HepG2 (cell line): ENCODE measurements around the gene EPB41L1. TPM values are rescaled to one million over a fixed set of nuclear protein-coding genes. Genes with fewer than 3 reads are reported as not detected.

ENCODE experiments used
- ATAC-seq: fragments of 200-7000 bp; cut with Tn5 transposase; 3 replicates; pipeline ENCODE4 v1.9.1; 2020; ENCODE audit warnings: mild to moderate bottlenecking, moderate library complexity
- BruUV-seq: library from RNA; stranded (reverse); fragments of 400-500 nt; replicated peaks from 2 replicates; lab custom pipeline; 2021; lab: Mats Ljungman, UMichigan
- CTCF ChIA-PET: fragments of 300-600 bp; formaldehyde crosslinking; extraction: SDS; loops from one replicate; lab custom pipeline; 2021; ENCODE audit warnings: low total read pairs, inconsistent platforms, low intra/inter-chr PET ratio; lab: Yijun Ruan, JAX
- POLR2A ChIA-PET: fragments of 350-600 bp; sonication (Branson Sonifier 250); formaldehyde crosslinking; loops from one replicate; lab custom pipeline; 2020; ENCODE audit warnings: antibody characterized with exemption, inconsistent platforms; lab: Yijun Ruan, JAX
- DNase-seq: peaks from one replicate; pipeline ENCODE4 v3.0.0-alpha.2; 2015; ENCODE audit warnings: low spot score
- FAIRE-seq: peaks from 3 replicates; lab custom pipeline; 2011; peaks lifted over from hg19 to GRCh38; lab: Jason Lieb, UNC
- H2AFZ ChIP-seq: one replicate; pipeline ENCODE4 v1.6.1; 2011; ENCODE audit warnings: low read length, inconsistent platforms
- H3K27ac ChIP-seq: fragments of 300-600 bp; 3 replicates; pipeline ENCODE4 v1.8.0; 2011; ENCODE audit warnings: mixed run types, mild to moderate bottlenecking, mixed read lengths, low read length, inconsistent platforms; ENCODE audit not compliant: insufficient read depth; ENCODE audit errors: extremely low read length
- H3K27me3 ChIP-seq, 2 experiments: fragments of 200-600 bp in 1 of 2; 2 replicates in 1 of 2; 3 replicates in 1 of 2; pipeline versions ENCODE4 v1.6.0 to v1.8.0; 2011; ENCODE audit warnings: low read length in 2 of 2, mild to moderate bottlenecking in 2 of 2, moderate library complexity in 2 of 2, inconsistent platforms in 1 of 2; ENCODE audit not compliant: insufficient read depth in 2 of 2, control insufficient read depth in 1 of 2
- H3K36me3 ChIP-seq, 2 experiments: fragments of 200-600 bp in 1 of 2; replicated peaks in 1 of 2; 2 replicates in 1 of 2; 3 replicates in 1 of 2; pipeline versions ENCODE4 v1.5.1 to v1.8.0; 2011; ENCODE audit warnings: low read length in 2 of 2, inconsistent platforms in 1 of 2; ENCODE audit not compliant: insufficient read depth in 2 of 2, control insufficient read depth in 1 of 2
- H3K4me1 ChIP-seq: 2 replicates; pipeline ENCODE4 v1.5.1; 2012; ENCODE audit warnings: low read length, inconsistent platforms; ENCODE audit not compliant: insufficient read depth
- H3K4me2 ChIP-seq: 2 replicates; pipeline ENCODE4 v1.6.0; 2011; ENCODE audit warnings: low read depth, low read length, inconsistent platforms
- H3K4me3 ChIP-seq, 3 experiments: fragments of 200-600 bp in 1 of 3; sonication (generic), shearing (Covaris generic) in 1 of 3; replicated peaks in 1 of 3; 2 replicates each; pipeline ENCODE4 v1.5.1; 2011 to 2016; ENCODE audit warnings: low read length in 3 of 3, inconsistent platforms in 2 of 3, low read depth in 2 of 3, mild to moderate bottlenecking in 2 of 3, control low read depth in 1 of 3, mixed read lengths in 1 of 3; ENCODE audit not compliant: insufficient read depth in 1 of 3
- H3K79me2 ChIP-seq: one replicate; pipeline ENCODE4 v1.6.1; 2011; ENCODE audit warnings: low read length, inconsistent platforms; ENCODE audit not compliant: insufficient read depth
- H3K9ac ChIP-seq: 2 replicates; pipeline ENCODE4 v1.6.0; 2011; ENCODE audit warnings: mild to moderate bottlenecking, low read depth, low read length, inconsistent platforms; ENCODE audit not compliant: insufficient read depth
- H3K9me3 ChIP-seq: 2 replicates; pipeline ENCODE4 v1.5.1; 2012; ENCODE audit warnings: mild to moderate bottlenecking, low read length
- H4K20me1 ChIP-seq: 2 replicates; pipeline ENCODE4 v1.6.0; 2011; ENCODE audit warnings: inconsistent platforms, mild to moderate bottlenecking, low read length, moderate library complexity; ENCODE audit not compliant: insufficient read depth
- EP300 ChIP-seq, 3 experiments: sonication (generic) in 1 of 3; formaldehyde crosslinking in 1 of 3; IDR thresholded peaks; 2 replicates each; pipeline versions ENCODE4 v1.5.1 to v1.6.1; 2011 to 2020; ENCODE audit warnings: low read depth in 2 of 3, low read length in 2 of 3, borderline replicate concordance in 1 of 3, improper control_type of control experiment in 1 of 3, mild to moderate bottlenecking in 1 of 3, missing genetic modification reagents in 1 of 3, moderate library complexity in 1 of 3
- MAFG ChIP-seq: sonication (generic); formaldehyde crosslinking; IDR thresholded peaks from 2 replicates; pipeline ENCODE4 v1.5.1; 2020; ENCODE audit warnings: mild to moderate bottlenecking, missing genetic modification reagents
- PHF8 ChIP-seq: sonication (generic); formaldehyde crosslinking; IDR thresholded peaks from 2 replicates; pipeline ENCODE4 v1.5.0; 2020; ENCODE audit warnings: missing genetic modification reagents
- REL ChIP-seq: sonication (generic); formaldehyde crosslinking; conservative IDR thresholded peaks from 2 replicates; pipeline ENCODE4 v1.8.0; 2022; ENCODE audit warnings: mild to moderate bottlenecking, missing genetic modification reagents, moderate library complexity
- ZMYM3 ChIP-seq: sonication (generic); formaldehyde crosslinking; IDR thresholded peaks from 2 replicates; pipeline ENCODE4 v1.5.1; 2020; ENCODE audit warnings: mild to moderate bottlenecking, missing genetic modification reagents
- ZNF768 ChIP-seq: sonication (generic); formaldehyde crosslinking; IDR thresholded peaks from 2 replicates; pipeline ENCODE4 v1.4.0; 2020; ENCODE audit warnings: missing genetic modification reagents
- WGBS: methylation state at CpG from one replicate; pipeline ENCODE4 v1.1.6; 2017; ENCODE audit warnings: low lambda C conversion rate; 5-methylcytosine and 5-hydroxymethylcytosine counted together
- in situ Hi-C: cut with HindIII; loops from 2 replicates; pipeline ENCODE4 v1.10.0; 2017; ENCODE audit warnings: low pct_unique_long_range_greater_than_20kb; ENCODE audit not compliant: extremely low pct_ligation_motif_present
- intact Hi-C: fragments of 100-400 bp; cut with micrococcal nuclease; formaldehyde crosslinking; loops from one replicate; pipeline ENCODE4 v1.10.0; 2022; ENCODE audit not compliant: unreplicated experiment
- polyA plus RNA-seq, 8 experiments: library from polyadenylated mRNA; depleted of rRNA in 3 of 8; stranded (reverse) in 7 of 8; unstranded in 1 of 8; fragments of >200 nt; fragmentation: Illumina TruSeq in 4 of 8; extraction: Trizol in 4 of 8; gene quantifications; 2 replicates each; pipeline versions ENCODE4 v1.2.1 to v1.2.3, GENCODE V29; 2011 to 2016; ENCODE audit warnings: low read depth in 4 of 8, missing spikeins in 1 of 8, mixed read lengths in 1 of 8; ENCODE audit not compliant: insufficient read depth in 1 of 8
- total RNA-seq, 5 experiments: library from RNA; depleted of rRNA; stranded (reverse); fragments of >200 nt; fragmentation: Illumina TruSeq; extraction: Trizol; gene quantifications; 2 replicates each; pipeline ENCODE4 v1.2.3, GENCODE V29; 2016; ENCODE audit warnings: low read depth in 1 of 5
- TF ChIP-seq, protein P1 (sequence below): sonication (generic); formaldehyde crosslinking; IDR thresholded peaks from 2 replicates; pipeline ENCODE4 v1.9.0; 2021; ENCODE audit warnings: mild to moderate bottlenecking, missing genetic modification reagents

Gene EPB41L1
- total and polyA plus RNA-seq, 2 of the 13 experiments (the other 11 are each of a cell fraction or from before 2014, with no cell fraction given), result 16.7 to 39.0 TPM

- Histone ChIP-seq H3K79me2 (peaks cover 3% of the 10 kb centered on the region), H3K27me3 (peaks cover 7 to 51% of the 10 kb centered on the region in 2 experiments), H3K4me3 (no peak overlapping the region), H3K27ac (no peak overlapping the region), H4K20me1 (no peaks in the 10 kb centered on the region), H3K9ac (no peak overlapping the region), H3K9me3 (no peaks in the 10 kb centered on the region), H3K4me1 (peaks cover 41% of the 10 kb centered on the region), H3K36me3 (no peaks in the 10 kb centered on the region)
- WGBS, result 28% methylated on average over 10 of the region's 10 CpGs
- intact Hi-C loops, result no loop called here
- BruUV-seq, result no TSS peak
- FAIRE-seq (no peak), DNase-seq (no peak)
- ChIA-PET CTCF (no interaction called here), POLR2A (interaction anchor here (1.4 to 3.5 kb wide), 3 partner anchors 11 to 33 kb away, joined by 6 to 12 read pairs (median 10); partner anchors contain the start of gene AAR2)
- TF ChIP-seq REL (no peak), MAFG (CRISPR knock-in tag) (no peak), ZMYM3 (CRISPR knock-in tag) (peak; percentile 60), EP300 (IDR thresholded peaks at IDR 0.05; ENCODE audit: low read depth in 2 of 2, low read length in 2 of 2) (no peak), EP300 (CRISPR knock-in tag; IDR thresholded peaks at IDR 0.05; ENCODE audit: borderline replicate concordance) (0 out of 2 replicates have a peak, but pooled peaks have one; percentile 18), PHF8 (peak; percentile 16; the same call in 1 of the 2 replicates), ZNF768 (CRISPR knock-in tag) (peak; percentile 92)
- TF ChIP-seq, protein P1, sequence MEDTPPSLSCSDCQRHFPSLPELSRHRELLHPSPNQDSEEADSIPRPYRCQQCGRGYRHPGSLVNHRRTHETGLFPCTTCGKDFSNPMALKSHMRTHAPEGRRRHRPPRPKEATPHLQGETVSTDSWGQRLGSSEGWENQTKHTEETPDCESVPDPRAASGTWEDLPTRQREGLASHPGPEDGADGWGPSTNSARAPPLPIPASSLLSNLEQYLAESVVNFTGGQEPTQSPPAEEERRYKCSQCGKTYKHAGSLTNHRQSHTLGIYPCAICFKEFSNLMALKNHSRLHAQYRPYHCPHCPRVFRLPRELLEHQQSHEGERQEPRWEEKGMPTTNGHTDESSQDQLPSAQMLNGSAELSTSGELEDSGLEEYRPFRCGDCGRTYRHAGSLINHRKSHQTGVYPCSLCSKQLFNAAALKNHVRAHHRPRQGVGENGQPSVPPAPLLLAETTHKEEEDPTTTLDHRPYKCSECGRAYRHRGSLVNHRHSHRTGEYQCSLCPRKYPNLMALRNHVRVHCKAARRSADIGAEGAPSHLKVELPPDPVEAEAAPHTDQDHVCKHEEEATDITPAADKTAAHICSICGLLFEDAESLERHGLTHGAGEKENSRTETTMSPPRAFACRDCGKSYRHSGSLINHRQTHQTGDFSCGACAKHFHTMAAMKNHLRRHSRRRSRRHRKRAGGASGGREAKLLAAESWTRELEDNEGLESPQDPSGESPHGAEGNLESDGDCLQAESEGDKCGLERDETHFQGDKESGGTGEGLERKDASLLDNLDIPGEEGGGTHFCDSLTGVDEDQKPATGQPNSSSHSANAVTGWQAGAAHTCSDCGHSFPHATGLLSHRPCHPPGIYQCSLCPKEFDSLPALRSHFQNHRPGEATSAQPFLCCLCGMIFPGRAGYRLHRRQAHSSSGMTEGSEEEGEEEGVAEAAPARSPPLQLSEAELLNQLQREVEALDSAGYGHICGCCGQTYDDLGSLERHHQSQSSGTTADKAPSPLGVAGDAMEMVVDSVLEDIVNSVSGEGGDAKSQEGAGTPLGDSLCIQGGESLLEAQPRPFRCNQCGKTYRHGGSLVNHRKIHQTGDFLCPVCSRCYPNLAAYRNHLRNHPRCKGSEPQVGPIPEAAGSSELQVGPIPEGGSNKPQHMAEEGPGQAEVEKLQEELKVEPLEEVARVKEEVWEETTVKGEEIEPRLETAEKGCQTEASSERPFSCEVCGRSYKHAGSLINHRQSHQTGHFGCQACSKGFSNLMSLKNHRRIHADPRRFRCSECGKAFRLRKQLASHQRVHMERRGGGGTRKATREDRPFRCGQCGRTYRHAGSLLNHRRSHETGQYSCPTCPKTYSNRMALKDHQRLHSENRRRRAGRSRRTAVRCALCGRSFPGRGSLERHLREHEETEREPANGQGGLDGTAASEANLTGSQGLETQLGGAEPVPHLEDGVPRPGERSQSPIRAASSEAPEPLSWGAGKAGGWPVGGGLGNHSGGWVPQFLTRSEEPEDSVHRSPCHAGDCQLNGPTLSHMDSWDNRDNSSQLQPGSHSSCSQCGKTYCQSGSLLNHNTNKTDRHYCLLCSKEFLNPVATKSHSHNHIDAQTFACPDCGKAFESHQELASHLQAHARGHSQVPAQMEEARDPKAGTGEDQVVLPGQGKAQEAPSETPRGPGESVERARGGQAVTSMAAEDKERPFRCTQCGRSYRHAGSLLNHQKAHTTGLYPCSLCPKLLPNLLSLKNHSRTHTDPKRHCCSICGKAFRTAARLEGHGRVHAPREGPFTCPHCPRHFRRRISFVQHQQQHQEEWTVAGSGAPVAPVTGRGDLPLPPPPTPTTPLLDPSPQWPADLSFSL (CRISPR knock-in tag), result no peak
- TF ChIP-seq, all 625 proteins: peak for 4
- in situ Hi-C loops, result no loop called here
- no peak overlapping the region for H2AFZ ChIP-seq
- no peak overlapping the region for H3K4me2 ChIP-seq
- ATAC-seq, result no peak
Observed at GRCh38 chr20:36268440-36269342, 114.2 kb downstream of the EPB41L1 start.
